Activated naive CD8-positive, alpha-beta T cell treated with anti-CD3 and anti-CD28 coated beads, Interleukin-2, amount 50 U/mL, for 24 hours (primary cell): ENCODE data around the gene ENO2.

Experiments
- ATAC-seq: fragments of 150-1000 bp; cut with Tn5 transposase; one replicate; pipeline ENCODE4 v1.10.0; 2021
- DNase-seq: peaks from one replicate; pipeline ENCODE4 v3.0.0; 2021
- H3K27ac Mint-ChIP-seq: one replicate; pipeline ENCODE4 v1.8.0; 2021; ENCODE audit warnings: mild to moderate bottlenecking, mixed read lengths
- H3K27me3 Mint-ChIP-seq: one replicate; pipeline ENCODE4 v1.8.0; 2021; ENCODE audit warnings: mixed read lengths
- H3K36me3 Mint-ChIP-seq: one replicate; pipeline ENCODE4 v1.8.0; 2021; ENCODE audit warnings: low read depth, mixed read lengths
- H3K4me1 Mint-ChIP-seq: one replicate; pipeline ENCODE4 v1.8.0; 2021; ENCODE audit warnings: mixed read lengths
- H3K4me3 Mint-ChIP-seq: one replicate; pipeline ENCODE4 v1.8.0; 2021; ENCODE audit warnings: mild to moderate bottlenecking, moderate library complexity, mixed read lengths
- H3K9me3 Mint-ChIP-seq: one replicate; pipeline ENCODE4 v1.8.0; 2021; ENCODE audit warnings: mixed read lengths

Gene ENO2

GRCh38 chr12:6952121-6952862, 37.9 kb downstream of the ENO2 start:
- Mint-ChIP-seq H3K27me3 (peaks cover 5% of the 10 kb centered on the region), H3K4me3 (peak overlapping the region; percentile 93), H3K4me1 (peaks cover 78% of the 10 kb centered on the region), H3K36me3 (peaks cover 53% of the 10 kb centered on the region), H3K9me3 (no peaks in the 10 kb centered on the region), H3K27ac (peak overlapping the region; percentile 99)
- DNase-seq (peak; percentile 41), ATAC-seq (no peak)

- Mint-ChIP-seq H3K4me1 (peaks cover 78% of the 10 kb centered on the region), H3K27ac (peak overlapping the region; percentile 99), H3K4me3 (peak overlapping the region; percentile 93), H3K36me3 (peaks cover 60% of the 10 kb centered on the region), H3K9me3 (no peaks in the 10 kb centered on the region), H3K27me3 (peaks cover 5% of the 10 kb centered on the region)
- ATAC-seq = no peak
- peak; percentile 40 for DNase-seq
Measured at GRCh38 chr12:6952863-6953441, 38.6 kb downstream of the ENO2 start.

GRCh38 chr12:6953442-6954315, 39.3 kb downstream of the ENO2 start:
- Mint-ChIP-seq H3K36me3 (peaks cover 67% of the 10 kb centered on the region), H3K27me3 (peaks cover 5% of the 10 kb centered on the region), H3K4me3 (peak overlapping the region; percentile 93), H3K9me3 (no peaks in the 10 kb centered on the region), H3K27ac (peak overlapping the region; percentile 99), H3K4me1 (peaks cover 79% of the 10 kb centered on the region)
- ATAC-seq = peak; percentile 39
- DNase-seq = peak; percentile 90

- Mint-ChIP-seq H3K27me3 (peaks cover 5% of the 10 kb centered on the region), H3K4me1 (peaks cover 79% of the 10 kb centered on the region), H3K9me3 (no peaks in the 10 kb centered on the region), H3K4me3 (peak overlapping the region; percentile 93), H3K36me3 (peaks cover 76% of the 10 kb centered on the region), H3K27ac (peak overlapping the region; percentile 99)
- DNase-seq (peak; percentile 40), ATAC-seq (no peak)
Measured at GRCh38 chr12:6954316-6955107, 40.1 kb downstream of the ENO2 start.

GRCh38 chr12:6955108-6956020, 41.0 kb downstream of the ENO2 start:
- peak overlapping the region; percentile 99 for H3K27ac Mint-ChIP-seq
- H3K27me3 Mint-ChIP-seq = peaks cover 5% of the 10 kb centered on the region
- no peaks in the 10 kb centered on the region for H3K9me3 Mint-ChIP-seq
- H3K36me3 Mint-ChIP-seq = peaks cover 78% of the 10 kb centered on the region
- peaks cover 78% of the 10 kb centered on the region for H3K4me1 Mint-ChIP-seq
- peak overlapping the region; percentile 93 for H3K4me3 Mint-ChIP-seq
- DNase-seq = no peak
- no peak for ATAC-seq

- peaks cover 5% of the 10 kb centered on the region for H3K27me3 Mint-ChIP-seq
- ATAC-seq (no peak), DNase-seq (peak; percentile 62)
- H3K9me3 Mint-ChIP-seq = no peaks in the 10 kb centered on the region
- H3K27ac Mint-ChIP-seq = peak overlapping the region; percentile 99
- peaks cover 79% of the 10 kb centered on the region for H3K4me1 Mint-ChIP-seq
- peak overlapping the region; percentile 93 for H3K4me3 Mint-ChIP-seq
- H3K36me3 Mint-ChIP-seq = peaks cover 86% of the 10 kb centered on the region
Measured at GRCh38 chr12:6956021-6956727, 41.8 kb downstream of the ENO2 start.

- H3K27ac Mint-ChIP-seq = peak overlapping the region; percentile 99
- peaks cover 5% of the 10 kb centered on the region for H3K27me3 Mint-ChIP-seq
- H3K4me1 Mint-ChIP-seq = peaks cover 90% of the 10 kb centered on the region
- ATAC-seq (no peak), DNase-seq (no peak)
- H3K9me3 Mint-ChIP-seq = no peaks in the 10 kb centered on the region
- H3K36me3 Mint-ChIP-seq = peaks cover 84% of the 10 kb centered on the region
- H3K4me3 Mint-ChIP-seq = peak overlapping the region; percentile 93
Measured at GRCh38 chr12:6957151-6957701, 42.8 kb downstream of the ENO2 start.

- ATAC-seq (no peak), DNase-seq (no peak)
- Mint-ChIP-seq H3K36me3 (peaks cover 77% of the 10 kb centered on the region), H3K27ac (peak overlapping the region; percentile 99), H3K4me1 (peaks cover 96% of the 10 kb centered on the region), H3K4me3 (peak overlapping the region; percentile 93), H3K9me3 (no peaks in the 10 kb centered on the region), H3K27me3 (peaks cover 5% of the 10 kb centered on the region)
Measured at GRCh38 chr12:6957741-6958608, 43.6 kb downstream of the ENO2 start.

GRCh38 chr12:6958609-6959057, 44.3 kb downstream of the ENO2 start:
- Mint-ChIP-seq H3K27ac (peak overlapping the region; percentile 99), H3K27me3 (peaks cover 5% of the 10 kb centered on the region), H3K4me3 (peak overlapping the region; percentile 93), H3K4me1 (peaks cover 90% of the 10 kb centered on the region), H3K9me3 (no peaks in the 10 kb centered on the region), H3K36me3 (peaks cover 70% of the 10 kb centered on the region)
- DNase-seq (peak; percentile 19), ATAC-seq (no peak)

- Mint-ChIP-seq H3K36me3 (peaks cover 67% of the 10 kb centered on the region), H3K9me3 (no peaks in the 10 kb centered on the region), H3K27ac (peak overlapping the region; percentile 99), H3K4me1 (peaks cover 90% of the 10 kb centered on the region), H3K27me3 (no peaks in the 10 kb centered on the region), H3K4me3 (peak overlapping the region; percentile 93)
- DNase-seq = peak; percentile 78
- peak; percentile 44 for ATAC-seq
Measured at GRCh38 chr12:6959058-6959804, 44.9 kb downstream of the ENO2 start.

GRCh38 chr12:6959805-6960592, 45.6 kb downstream of the ENO2 start:
- H3K27me3 Mint-ChIP-seq = no peaks in the 10 kb centered on the region
- DNase-seq = no peak
- H3K4me1 Mint-ChIP-seq = peaks cover 90% of the 10 kb centered on the region
- ATAC-seq = no peak
- H3K36me3 Mint-ChIP-seq = peaks cover 64% of the 10 kb centered on the region
- peak overlapping the region; percentile 99 for H3K27ac Mint-ChIP-seq
- peak overlapping the region; percentile 93 for H3K4me3 Mint-ChIP-seq
- H3K9me3 Mint-ChIP-seq = no peaks in the 10 kb centered on the region
